GM18858 (cell line): ENCODE data around the gene NCKAP5.
"Not testable (repeated sequence)": the region's sequence is repeated elsewhere in the genome, so short reads cannot be mapped to it uniquely, and the experiment has no call there.

Experiments used
- ATAC-seq: cut with Tn5 transposase; IDR thresholded peaks from one replicate; pipeline ENCODE4 v1.9.1; 2021; ENCODE audit not compliant: unreplicated experiment

The NCKAP5 gene

GRCh38 chr2:133240491-133241223 lies 327.6 kb downstream of the NCKAP5 start:
- ATAC-seq = no peak

- ATAC-seq = no peak
These were observed 332.3 kb downstream of the NCKAP5 start for GRCh38 chr2:133235968-133236367.

- ATAC-seq = no peak
These were observed 335.7 kb downstream of the NCKAP5 start for GRCh38 chr2:133232556-133232955.

GRCh38 chr2:133231264-133231663 lies 337.0 kb downstream of the NCKAP5 start:
- no peak for ATAC-seq

GRCh38 chr2:133229974-133230373 lies 338.3 kb downstream of the NCKAP5 start:
- no peak for ATAC-seq

- ATAC-seq = no peak
These were observed 345.0 kb downstream of the NCKAP5 start for GRCh38 chr2:133223226-133223625.

- ATAC-seq = no peak
These were observed 346.9 kb downstream of the NCKAP5 start for GRCh38 chr2:133221398-133221797.

GRCh38 chr2:133218204-133218603 lies 350.1 kb downstream of the NCKAP5 start:
- no peak for ATAC-seq

GRCh38 chr2:133215477-133215876 lies 352.8 kb downstream of the NCKAP5 start:
- no peak for ATAC-seq

- no peak for ATAC-seq
These were observed 354.6 kb downstream of the NCKAP5 start for GRCh38 chr2:133213651-133214050.

- ATAC-seq = no peak
These were observed 358.9 kb downstream of the NCKAP5 start for GRCh38 chr2:133209325-133209724.

GRCh38 chr2:133206666-133207065 lies 361.6 kb downstream of the NCKAP5 start:
- not testable (repeated sequence) for ATAC-seq

GRCh38 chr2:133204421-133204820 lies 363.8 kb downstream of the NCKAP5 start:
- no peak for ATAC-seq

GRCh38 chr2:133200684-133201421 lies 367.4 kb downstream of the NCKAP5 start:
- no peak for ATAC-seq

GRCh38 chr2:133198678-133199077 lies 369.6 kb downstream of the NCKAP5 start:
- ATAC-seq = no peak

- no peak for ATAC-seq
These were observed 371.1 kb downstream of the NCKAP5 start for GRCh38 chr2:133197156-133197555.

- ATAC-seq = no peak
These were observed 373.4 kb downstream of the NCKAP5 start for GRCh38 chr2:133194777-133195335.

- no peak for ATAC-seq
These were observed 374.0 kb downstream of the NCKAP5 start for GRCh38 chr2:133194362-133194655.

- no peak for ATAC-seq
These were observed 374.5 kb downstream of the NCKAP5 start for GRCh38 chr2:133193544-133194361.

- no peak for ATAC-seq
These were observed 376.2 kb downstream of the NCKAP5 start for GRCh38 chr2:133192028-133192427.

GRCh38 chr2:133177196-133177595 lies 391.1 kb downstream of the NCKAP5 start:
- ATAC-seq = no peak
